Testis (tissue), 3 donors: Measurements from ENCODE around the gene FAM78B. TPM values are rescaled to one million over a fixed set of nuclear protein-coding genes. Genes with fewer than 3 reads are reported as not detected.

Experiments
- DNase-seq: peaks from one replicate; pipeline ENCODE4 v3.0.0-alpha.2; 2019
- H3K27ac ChIP-seq, 2 donors: fragments of 200-600 bp; sonication (generic); one replicate each; pipeline ENCODE4 v1.5.1; 2019
- H3K27me3 ChIP-seq: fragments of 200-600 bp; sonication (generic); one replicate; pipeline ENCODE4 v1.5.1; 2019
- H3K36me3 ChIP-seq: fragments of 200-600 bp; sonication (generic); one replicate; pipeline ENCODE4 v1.5.1; 2017; ENCODE audit warnings: low read depth; ENCODE audit errors: missing control alignments
- H3K4me1 ChIP-seq: fragments of 200-600 bp; sonication (generic); one replicate; pipeline ENCODE4 v1.5.1; 2019
- H3K4me3 ChIP-seq, 2 donors: fragments of 200-600 bp; sonication (generic); one replicate each; pipeline ENCODE4 v1.5.1; 2017 to 2019
- H3K9me3 ChIP-seq: fragments of 200-600 bp; sonication (generic); one replicate; pipeline ENCODE4 v1.5.1; 2017
- CTCF ChIP-seq, 3 experiments: fragments of 450-650 bp in 2 of 3; fragments of 200-600 bp in 1 of 3; sonication (generic) in 1 of 3; IDR thresholded peaks; one replicate each; pipeline ENCODE4 v1.5.1; 2016 to 2019; ENCODE audit warnings: antibody characterized with exemption in 3 of 3, mild to moderate bottlenecking in 2 of 3, moderate library complexity in 1 of 3
- POLR2A ChIP-seq: fragments of 450-650 bp; IDR thresholded peaks from one replicate; pipeline ENCODE4 v1.6.1; 2017; ENCODE audit warnings: antibody characterized with exemption, mild to moderate bottlenecking, moderate library complexity
- WGBS, 2 donors: methylation state at CpG; one replicate each; pipeline ENCODE4 v1.1.5; 2018; 5-methylcytosine and 5-hydroxymethylcytosine counted together
- intact Hi-C: fragments of 100-400 bp; cut with DNase I; formaldehyde crosslinking; loops from one replicate; pipeline ENCODE4 v1.15.1; 2023; ENCODE audit warnings: low total_unique reads
- polyA plus RNA-seq: library from polyadenylated mRNA; stranded (reverse); fragments of 350-450 nt; fragmentation: Illumina TruSeq; extraction: RNeasy Lipid Tissue Mini Kit (QIAGEN cat#74804); gene quantifications from one replicate; pipeline ENCODE4 v1.2.3, GENCODE V29; 2014; ENCODE audit warnings: low read depth, low replicate concordance; ENCODE audit not compliant: insufficient read depth
- total RNA-seq, 2 donors: library from RNA; depleted of rRNA; stranded (reverse); fragments of >200 nt; gene quantifications; one replicate each; pipeline ENCODE4 v1.2.3, GENCODE V29; 2016

FAM78B gene
- total and polyA plus RNA-seq, 3 donors from 2014 or later, result 5.0 to 19.8 (median 13.9) TPM

- Histone ChIP-seq H3K27me3 (no peaks in the 10 kb centered on the region), H3K4me3 (no peak overlapping the region), H3K4me1 (no peaks in the 10 kb centered on the region), H3K27ac (no peak overlapping the region), H3K36me3 (no peaks in the 10 kb centered on the region), H3K9me3 (no peaks in the 10 kb centered on the region)
- WGBS, 2 donors, result 83 to 89% methylated on average over 3 of the region's 3 CpGs
- no peak for DNase-seq
- intact Hi-C loops, result no loop called here
- TF ChIP-seq CTCF (IDR thresholded peaks at IDR 0.05) (no peak), POLR2A (no peak)
Measured at GRCh38 chr1:166053395-166053794, 113.4 kb downstream of the FAM78B start.

GRCh38 chr1:166040202-166040997 is 126.4 kb downstream of the FAM78B start:
- 48 to 62% methylated on average over 8 of the region's 8 CpGs for WGBS, 2 donors
- Histone ChIP-seq H3K27ac (no peak overlapping the region), H3K9me3 (no peaks in the 10 kb centered on the region), H3K4me3 (no peak overlapping the region), H3K4me1 (no peaks in the 10 kb centered on the region), H3K36me3 (no peaks in the 10 kb centered on the region), H3K27me3 (no peaks in the 10 kb centered on the region)
- intact Hi-C loops, result no loop called here
- TF ChIP-seq CTCF (IDR thresholded peaks at IDR 0.05) (no peak), POLR2A (no peak)
- DNase-seq, result no peak

GRCh38 chr1:166039436-166040201 is 127.2 kb downstream of the FAM78B start:
- Histone ChIP-seq H3K4me3 (no peak overlapping the region), H3K9me3 (no peaks in the 10 kb centered on the region), H3K36me3 (no peaks in the 10 kb centered on the region), H3K4me1 (no peaks in the 10 kb centered on the region), H3K27me3 (no peaks in the 10 kb centered on the region), H3K27ac (no peak overlapping the region)
- WGBS, 2 donors, result 86 to 91% methylated on average over 8 to 9 of the region's 9 CpGs
- no peak for TF ChIP-seq CTCF (IDR thresholded peaks at IDR 0.05)
- no peak for TF ChIP-seq POLR2A
- intact Hi-C loops, result no loop called here
- no peak for DNase-seq

GRCh38 chr1:166036092-166036491 is 130.7 kb downstream of the FAM78B start:
- H3K9me3 ChIP-seq, result no peaks in the 10 kb centered on the region
- H3K4me1 ChIP-seq, result no peaks in the 10 kb centered on the region
- WGBS, 2 donors, result 83 to 92% methylated on average over 5 of the region's 5 CpGs
- no peak for DNase-seq
- no peak overlapping the region for H3K27ac ChIP-seq
- H3K4me3 ChIP-seq, result no peak overlapping the region
- intact Hi-C loops, result no loop called here
- TF ChIP-seq CTCF (IDR thresholded peaks at IDR 0.05) (no peak), POLR2A (no peak)
- H3K27me3 ChIP-seq, result no peaks in the 10 kb centered on the region
- no peaks in the 10 kb centered on the region for H3K36me3 ChIP-seq
